PC-3 (cell line): ENCODE results near the gene SMIM5. TPM values are rescaled to one million over a fixed set of nuclear protein-coding genes. Genes with fewer than 3 reads are reported as not detected.

Experiments
- ATAC-seq: fragments of 200-7000 bp; cut with Tn5 transposase; 2 replicates; pipeline ENCODE4 v1.9.1; 2020; ENCODE audit warnings: mild to moderate bottlenecking, moderate library complexity
- BruUV-seq: library from RNA; stranded (reverse); fragments of 400-500 nt; replicated peaks from 2 replicates; lab custom pipeline; 2021; lab: Mats Ljungman, UMichigan
- CTCF ChIA-PET: fragments of 300-600 bp; sonication (Branson Sonifier 250); formaldehyde crosslinking; loops from one replicate; lab custom pipeline; 2022; ENCODE audit warnings: antibody characterized with exemption; lab: Charles Lee
- POLR2A ChIA-PET: fragments of 300-600 bp; sonication (Branson Sonifier 250); formaldehyde crosslinking; loops from one replicate; lab custom pipeline; 2022; ENCODE audit warnings: antibody characterized with exemption; ENCODE audit not compliant: unreplicated experiment; lab: Charles Lee
- DNase-seq: peaks from one replicate; pipeline ENCODE4 v3.0.0-alpha.2; 2015
- H2AFZ ChIP-seq: fragments of 300-600 bp; sonication (generic); 2 replicates; pipeline ENCODE4 v1.6.0; 2016; ENCODE audit warnings: antibody characterized with exemption, low read length
- H3F3A ChIP-seq: fragments of 300-600 bp; sonication (generic); one replicate; pipeline ENCODE4 v1.6.0; 2017; ENCODE audit warnings: antibody characterized with exemption, low read length, control low read depth, mild to moderate bottlenecking; ENCODE audit not compliant: unreplicated experiment
- H3K27ac ChIP-seq: fragments of 300-600 bp; sonication (generic); 2 replicates; pipeline ENCODE4 v1.5.1; 2016; ENCODE audit warnings: mild to moderate bottlenecking, low read length
- H3K27me3 ChIP-seq: fragments of 300-600 bp; sonication (generic); 2 replicates; pipeline ENCODE4 v1.6.1; 2016; ENCODE audit warnings: low read length, mixed read lengths
- H3K36me3 ChIP-seq: fragments of 300-600 bp; sonication (generic); 2 replicates; pipeline ENCODE4 v1.6.1; 2016; ENCODE audit warnings: low read depth, mixed run types, low read length, mixed read lengths
- H3K4me1 ChIP-seq: fragments of 300-600 bp; sonication (generic); 2 replicates; pipeline ENCODE4 v1.5.1; 2016; ENCODE audit warnings: low read length; ENCODE audit not compliant: insufficient read depth
- H3K4me2 ChIP-seq: fragments of 300-600 bp; sonication (generic); 2 replicates; pipeline ENCODE4 v1.6.0; 2016; ENCODE audit warnings: low read length
- H3K4me3 ChIP-seq: fragments of 300-600 bp; sonication (generic); 2 replicates; pipeline ENCODE4 v1.5.1; 2016; ENCODE audit warnings: mild to moderate bottlenecking, low read length, mixed read lengths
- H3K79me2 ChIP-seq: fragments of 300-600 bp; sonication (generic); 2 replicates; pipeline ENCODE4 v1.6.1; 2017; ENCODE audit warnings: low read length, mixed read lengths
- H3K9ac ChIP-seq: fragments of 300-600 bp; sonication (generic); 2 replicates; pipeline ENCODE4 v1.6.0; 2016; ENCODE audit warnings: mild to moderate bottlenecking, low read length
- H3K9me2 ChIP-seq: fragments of 300-600 bp; sonication (generic); replicated peaks from 2 replicates; pipeline ENCODE4 v1.6.1; 2016; ENCODE audit warnings: mixed run types, low read length, mixed read lengths
- H3K9me3 ChIP-seq: fragments of 300-600 bp; sonication (generic); 2 replicates; pipeline ENCODE4 v1.6.1; 2016; ENCODE audit warnings: low read length, mixed read lengths
- H4K20me1 ChIP-seq: fragments of 300-600 bp; sonication (generic); 2 replicates; pipeline ENCODE4 v1.6.1; 2016; ENCODE audit warnings: low read length, mixed read lengths
- EZH2 ChIP-seq: fragments of 300-600 bp; sonication (generic); IDR thresholded peaks from one replicate; pipeline ENCODE4 v1.6.1; 2017; ENCODE audit warnings: antibody characterized with exemption, mild to moderate bottlenecking, low read length; ENCODE audit not compliant: unreplicated experiment
- EZH2phosphoT487 ChIP-seq: fragments of 300-600 bp; sonication (generic); IDR thresholded peaks from 2 replicates; pipeline ENCODE4 v1.6.1; 2018; ENCODE audit warnings: mild to moderate bottlenecking, antibody characterized with exemption, low read length, borderline replicate concordance
- intact Hi-C: fragments of 100-400 bp; cut with micrococcal nuclease; formaldehyde crosslinking; loops from 2 replicates; pipeline ENCODE4 v1.9.0; 2023
- total RNA-seq: library from RNA; depleted of rRNA; stranded (reverse); fragments of >200 nt; gene quantifications from 2 replicates; pipeline ENCODE4 v1.2.3, GENCODE V29; 2014
- TF ChIP-seq, protein P1 (sequence below): fragments of 300-600 bp; sonication (generic); conservative IDR thresholded peaks from 2 replicates; pipeline ENCODE4 v1.5.1; 2017; ENCODE audit warnings: antibody characterized with exemption, low read depth, mild to moderate bottlenecking, low read length

SMIM5 gene
- total RNA-seq, 1 experiment from 2014 or later: 2.3 TPM

DNA sequence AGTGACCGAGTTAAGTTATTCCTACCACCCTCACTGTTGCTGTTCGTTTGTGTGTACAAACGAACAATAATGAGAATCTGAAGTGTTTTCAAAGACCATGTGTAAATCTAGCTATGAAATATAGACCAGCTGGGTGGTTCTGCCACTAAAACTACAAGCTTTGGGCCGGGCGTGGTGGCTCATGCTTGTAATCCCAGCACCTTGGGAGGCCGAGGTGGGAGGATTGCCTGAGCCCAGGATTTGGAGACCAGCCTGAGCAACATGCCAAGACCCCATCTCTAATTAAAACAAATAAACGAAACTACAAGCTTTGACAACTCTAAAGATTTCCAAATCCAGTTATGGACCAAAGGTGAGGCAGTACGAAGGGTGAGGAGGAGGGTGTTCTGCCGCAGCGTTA, 32.7 kb downstream of the SMIM5 start:
- Histone ChIP-seq H3K9me2 (no peaks in the 10 kb centered on the region), H3K4me2 (peak overlapping the region; percentile 96), H3K27ac (no peak overlapping the region), H3K36me3 (peaks cover 28% of the 10 kb centered on the region), H3K79me2 (peaks cover 54% of the 10 kb centered on the region), H3K9me3 (no peaks in the 10 kb centered on the region), H2AFZ (no peak overlapping the region), H4K20me1 (peaks cover 12% of the 10 kb centered on the region; the same call in 1 of the 2 replicates), H3K9ac (peak overlapping the region; percentile 89), H3F3A (no peaks in the 10 kb centered on the region), H3K27me3 (no peaks in the 10 kb centered on the region), H3K4me3 (peak overlapping the region; percentile 88), H3K4me1 (peaks cover 19% of the 10 kb centered on the region)
- CTCF ChIA-PET: interaction anchor here (1.4 kb wide), 1 partner anchor 33 kb away, joined by 4 read pairs; no protein-coding TSS in a partner anchor
- TF ChIP-seq, protein P1, sequence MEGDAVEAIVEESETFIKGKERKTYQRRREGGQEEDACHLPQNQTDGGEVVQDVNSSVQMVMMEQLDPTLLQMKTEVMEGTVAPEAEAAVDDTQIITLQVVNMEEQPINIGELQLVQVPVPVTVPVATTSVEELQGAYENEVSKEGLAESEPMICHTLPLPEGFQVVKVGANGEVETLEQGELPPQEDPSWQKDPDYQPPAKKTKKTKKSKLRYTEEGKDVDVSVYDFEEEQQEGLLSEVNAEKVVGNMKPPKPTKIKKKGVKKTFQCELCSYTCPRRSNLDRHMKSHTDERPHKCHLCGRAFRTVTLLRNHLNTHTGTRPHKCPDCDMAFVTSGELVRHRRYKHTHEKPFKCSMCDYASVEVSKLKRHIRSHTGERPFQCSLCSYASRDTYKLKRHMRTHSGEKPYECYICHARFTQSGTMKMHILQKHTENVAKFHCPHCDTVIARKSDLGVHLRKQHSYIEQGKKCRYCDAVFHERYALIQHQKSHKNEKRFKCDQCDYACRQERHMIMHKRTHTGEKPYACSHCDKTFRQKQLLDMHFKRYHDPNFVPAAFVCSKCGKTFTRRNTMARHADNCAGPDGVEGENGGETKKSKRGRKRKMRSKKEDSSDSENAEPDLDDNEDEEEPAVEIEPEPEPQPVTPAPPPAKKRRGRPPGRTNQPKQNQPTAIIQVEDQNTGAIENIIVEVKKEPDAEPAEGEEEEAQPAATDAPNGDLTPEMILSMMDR: no peak
- TF ChIP-seq EZH2: no peak
- TF ChIP-seq EZH2phosphoT487: no peak
- intact Hi-C loops: no loop called here
- POLR2A ChIA-PET: interaction anchor here (0.7 kb wide), 1 partner anchor 109 kb away, joined by 5 read pairs; no protein-coding TSS in a partner anchor
- BruUV-seq: no TSS peak
- DNase-seq: no peak
- no peak for ATAC-seq

DNA sequence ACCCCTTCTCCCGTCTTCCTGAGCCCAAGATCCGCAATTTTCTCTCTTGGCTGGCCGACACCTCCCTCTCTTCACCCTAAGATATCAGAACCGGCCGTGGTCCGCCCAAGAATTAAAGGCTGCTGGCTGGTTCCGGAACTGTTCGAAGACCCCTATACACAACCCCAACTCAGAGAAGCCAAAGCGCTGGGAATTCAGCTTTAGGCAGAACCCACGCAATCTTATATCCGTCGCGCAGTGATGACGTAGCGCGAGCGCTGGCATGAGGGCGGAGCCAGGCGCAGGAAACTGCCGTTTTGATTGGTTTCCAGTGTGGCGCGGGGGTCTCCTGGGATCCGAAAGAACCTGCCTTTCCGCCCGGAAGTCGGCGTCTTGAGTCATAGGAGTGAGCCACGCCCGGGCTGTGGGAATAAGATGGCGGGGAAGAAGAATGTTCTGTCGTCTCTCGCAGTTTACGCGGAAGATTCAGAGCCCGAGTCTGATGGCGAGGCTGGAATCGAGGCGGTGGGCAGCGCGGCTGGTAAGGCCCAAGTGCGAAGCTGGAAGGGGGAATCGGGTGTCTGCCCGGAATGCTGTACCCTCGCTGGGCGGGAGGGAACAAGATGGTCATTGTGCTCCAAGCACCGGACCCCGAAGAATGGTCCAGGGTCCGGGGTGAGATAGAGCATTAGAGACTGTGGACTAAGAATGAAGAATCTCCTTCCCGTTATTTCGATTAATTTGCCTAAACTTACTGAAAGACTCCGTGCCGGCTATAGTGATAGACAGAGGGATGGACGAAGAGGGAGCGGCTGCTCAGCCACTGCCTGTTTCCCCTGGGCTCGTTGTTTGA, 33.9 kb downstream of the SMIM5 start, which contains the start of the genes RECQL5 and SAP30BP:
RECQL5 (minus strand) TSS at position 196 of the 832 bp plus-strand sequence. CDS start 597 bp downstream, outside the sequence.
SAP30BP (plus strand) TSS at position 380 of the 832 bp plus-strand sequence; CDS start at position 415, 35 bp downstream.
- TF ChIP-seq EZH2phosphoT487 (no peak), EZH2 (no peak)
- TF ChIP-seq, protein P1: no peak
- BruUV-seq: TSS peak; percentile 84
- intact Hi-C loops: no loop called here
- CTCF ChIA-PET: interaction anchor here (1.3 to 1.4 kb wide), 2 partner anchors 33 to 35 kb away, joined by 4 read pairs; no protein-coding TSS in a partner anchor
- Histone ChIP-seq H3K4me2 (peak within 1 kb of the TSS; percentile 96), H4K20me1 (peaks cover 14% of the 10 kb centered on the region; the same call in 1 of the 2 replicates), H3K9me2 (no peaks in the 10 kb centered on the region), H3F3A (no peaks in the 10 kb centered on the region), H3K4me1 (peaks cover 19% of the 10 kb centered on the region), H3K27me3 (no peaks in the 10 kb centered on the region), H3K9ac (peak within 1 kb of the TSS; percentile 89), H3K27ac (peak within 1 kb of the TSS; percentile 63), H3K4me3 (peak within 1 kb of the TSS; percentile 88), H3K36me3 (peaks cover 33% of the 10 kb centered on the region), H3K9me3 (no peaks in the 10 kb centered on the region), H3K79me2 (peaks cover 66% of the 10 kb centered on the region), H2AFZ (peak within 1 kb of the TSS; percentile 87)
- POLR2A ChIA-PET: interaction anchor here (0.6 to 0.9 kb wide), 3 partner anchors 14 to 35 kb away, joined by 3 to 5 read pairs (median 3); no protein-coding TSS in a partner anchor
- ATAC-seq: peak; percentile 100
- DNase-seq: peak; percentile 100
